ENCODE results near the gene CNOT11. TPM values are rescaled to one million over a fixed set of nuclear protein-coding genes. Genes with fewer than 3 reads are reported as not detected.

The CNOT11 gene
- total RNA-seq, 1 experiment from 2014 or later, result 54.0 TPM

DNA sequence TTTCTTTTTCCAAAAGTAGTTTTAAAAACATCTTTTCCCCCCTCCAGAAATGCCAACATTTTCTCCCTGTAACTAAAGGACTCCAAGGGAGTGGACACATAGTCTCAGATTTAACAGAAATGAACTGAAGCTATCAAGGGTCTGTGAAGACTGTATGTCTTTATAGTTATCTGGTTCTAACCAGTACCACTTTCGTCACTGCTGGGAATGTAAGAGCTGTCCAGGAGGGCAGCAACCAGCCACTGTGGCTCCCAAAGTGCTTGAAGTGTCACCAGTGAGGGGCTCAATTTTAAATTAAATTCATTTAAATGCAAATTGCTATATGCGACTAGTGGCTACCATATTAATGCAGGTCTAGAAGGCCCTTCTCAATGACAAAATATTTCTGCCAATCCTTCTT, 40.9 kb downstream of the CNOT11 start:
- no peaks in the 10 kb centered on the region for H3K27me3 Mint-ChIP-seq (ENCODE audit: low read depth)
- ATAC-seq, result no peak
- no peaks in the 10 kb centered on the region for H3K9me3 Mint-ChIP-seq
- peaks cover 30% of the 10 kb centered on the region for H3K36me3 Mint-ChIP-seq
- TF ChIP-seq ZNF671 (CRISPR knock-in tag; IDR thresholded peaks at IDR 0.05), result no peak
- TF ChIP-seq, protein P1, sequence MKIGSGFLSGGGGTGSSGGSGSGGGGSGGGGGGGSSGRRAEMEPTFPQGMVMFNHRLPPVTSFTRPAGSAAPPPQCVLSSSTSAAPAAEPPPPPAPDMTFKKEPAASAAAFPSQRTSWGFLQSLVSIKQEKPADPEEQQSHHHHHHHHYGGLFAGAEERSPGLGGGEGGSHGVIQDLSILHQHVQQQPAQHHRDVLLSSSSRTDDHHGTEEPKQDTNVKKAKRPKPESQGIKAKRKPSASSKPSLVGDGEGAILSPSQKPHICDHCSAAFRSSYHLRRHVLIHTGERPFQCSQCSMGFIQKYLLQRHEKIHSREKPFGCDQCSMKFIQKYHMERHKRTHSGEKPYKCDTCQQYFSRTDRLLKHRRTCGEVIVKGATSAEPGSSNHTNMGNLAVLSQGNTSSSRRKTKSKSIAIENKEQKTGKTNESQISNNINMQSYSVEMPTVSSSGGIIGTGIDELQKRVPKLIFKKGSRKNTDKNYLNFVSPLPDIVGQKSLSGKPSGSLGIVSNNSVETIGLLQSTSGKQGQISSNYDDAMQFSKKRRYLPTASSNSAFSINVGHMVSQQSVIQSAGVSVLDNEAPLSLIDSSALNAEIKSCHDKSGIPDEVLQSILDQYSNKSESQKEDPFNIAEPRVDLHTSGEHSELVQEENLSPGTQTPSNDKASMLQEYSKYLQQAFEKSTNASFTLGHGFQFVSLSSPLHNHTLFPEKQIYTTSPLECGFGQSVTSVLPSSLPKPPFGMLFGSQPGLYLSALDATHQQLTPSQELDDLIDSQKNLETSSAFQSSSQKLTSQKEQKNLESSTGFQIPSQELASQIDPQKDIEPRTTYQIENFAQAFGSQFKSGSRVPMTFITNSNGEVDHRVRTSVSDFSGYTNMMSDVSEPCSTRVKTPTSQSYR (CRISPR knock-in tag; IDR thresholded peaks at IDR 0.05), result no peak
- TF ChIP-seq, protein P2, sequence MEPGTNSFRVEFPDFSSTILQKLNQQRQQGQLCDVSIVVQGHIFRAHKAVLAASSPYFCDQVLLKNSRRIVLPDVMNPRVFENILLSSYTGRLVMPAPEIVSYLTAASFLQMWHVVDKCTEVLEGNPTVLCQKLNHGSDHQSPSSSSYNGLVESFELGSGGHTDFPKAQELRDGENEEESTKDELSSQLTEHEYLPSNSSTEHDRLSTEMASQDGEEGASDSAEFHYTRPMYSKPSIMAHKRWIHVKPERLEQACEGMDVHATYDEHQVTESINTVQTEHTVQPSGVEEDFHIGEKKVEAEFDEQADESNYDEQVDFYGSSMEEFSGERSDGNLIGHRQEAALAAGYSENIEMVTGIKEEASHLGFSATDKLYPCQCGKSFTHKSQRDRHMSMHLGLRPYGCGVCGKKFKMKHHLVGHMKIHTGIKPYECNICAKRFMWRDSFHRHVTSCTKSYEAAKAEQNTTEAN (CRISPR knock-in tag; IDR thresholded peaks at IDR 0.05), result no peak
- TF ChIP-seq ZNF121 (CRISPR knock-in tag; IDR thresholded peaks at IDR 0.05), result no peak
- TF ChIP-seq NFE2L1 (CRISPR knock-in tag; IDR thresholded peaks at IDR 0.05), result no peak
- no peak for TF ChIP-seq CREM (CRISPR knock-in tag; IDR thresholded peaks at IDR 0.05)
- TF ChIP-seq TEAD1 (CRISPR knock-in tag; IDR thresholded peaks at IDR 0.05), result no peak
- TF ChIP-seq, protein P3, sequence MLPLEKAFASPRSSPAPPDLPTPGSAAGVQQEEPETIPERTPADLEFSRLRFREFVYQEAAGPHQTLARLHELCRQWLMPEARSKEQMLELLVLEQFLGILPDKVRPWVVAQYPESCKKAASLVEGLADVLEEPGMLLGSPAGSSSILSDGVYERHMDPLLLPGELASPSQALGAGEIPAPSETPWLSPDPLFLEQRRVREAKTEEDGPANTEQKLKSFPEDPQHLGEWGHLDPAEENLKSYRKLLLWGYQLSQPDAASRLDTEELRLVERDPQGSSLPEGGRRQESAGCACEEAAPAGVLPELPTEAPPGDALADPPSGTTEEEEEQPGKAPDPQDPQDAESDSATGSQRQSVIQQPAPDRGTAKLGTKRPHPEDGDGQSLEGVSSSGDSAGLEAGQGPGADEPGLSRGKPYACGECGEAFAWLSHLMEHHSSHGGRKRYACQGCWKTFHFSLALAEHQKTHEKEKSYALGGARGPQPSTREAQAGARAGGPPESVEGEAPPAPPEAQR (CRISPR knock-in tag; IDR thresholded peaks at IDR 0.05), result no peak
- TF ChIP-seq, protein P4, sequence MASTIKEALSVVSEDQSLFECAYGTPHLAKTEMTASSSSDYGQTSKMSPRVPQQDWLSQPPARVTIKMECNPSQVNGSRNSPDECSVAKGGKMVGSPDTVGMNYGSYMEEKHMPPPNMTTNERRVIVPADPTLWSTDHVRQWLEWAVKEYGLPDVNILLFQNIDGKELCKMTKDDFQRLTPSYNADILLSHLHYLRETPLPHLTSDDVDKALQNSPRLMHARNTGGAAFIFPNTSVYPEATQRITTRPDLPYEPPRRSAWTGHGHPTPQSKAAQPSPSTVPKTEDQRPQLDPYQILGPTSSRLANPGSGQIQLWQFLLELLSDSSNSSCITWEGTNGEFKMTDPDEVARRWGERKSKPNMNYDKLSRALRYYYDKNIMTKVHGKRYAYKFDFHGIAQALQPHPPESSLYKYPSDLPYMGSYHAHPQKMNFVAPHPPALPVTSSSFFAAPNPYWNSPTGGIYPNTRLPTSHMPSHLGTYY (CRISPR knock-in tag; IDR thresholded peaks at IDR 0.05), result no peak
- TF ChIP-seq, protein P5, sequence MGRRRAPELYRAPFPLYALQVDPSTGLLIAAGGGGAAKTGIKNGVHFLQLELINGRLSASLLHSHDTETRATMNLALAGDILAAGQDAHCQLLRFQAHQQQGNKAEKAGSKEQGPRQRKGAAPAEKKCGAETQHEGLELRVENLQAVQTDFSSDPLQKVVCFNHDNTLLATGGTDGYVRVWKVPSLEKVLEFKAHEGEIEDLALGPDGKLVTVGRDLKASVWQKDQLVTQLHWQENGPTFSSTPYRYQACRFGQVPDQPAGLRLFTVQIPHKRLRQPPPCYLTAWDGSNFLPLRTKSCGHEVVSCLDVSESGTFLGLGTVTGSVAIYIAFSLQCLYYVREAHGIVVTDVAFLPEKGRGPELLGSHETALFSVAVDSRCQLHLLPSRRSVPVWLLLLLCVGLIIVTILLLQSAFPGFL (CRISPR knock-in tag; IDR thresholded peaks at IDR 0.05; ENCODE audit: borderline replicate concordance), result no peak
- TF ChIP-seq, protein P6, sequence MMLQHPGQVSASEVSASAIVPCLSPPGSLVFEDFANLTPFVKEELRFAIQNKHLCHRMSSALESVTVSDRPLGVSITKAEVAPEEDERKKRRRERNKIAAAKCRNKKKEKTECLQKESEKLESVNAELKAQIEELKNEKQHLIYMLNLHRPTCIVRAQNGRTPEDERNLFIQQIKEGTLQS (CRISPR knock-in tag; conservative IDR thresholded peaks at IDR 0.05), result no peak
- TF ChIP-seq KAT7 (CRISPR knock-in tag; IDR thresholded peaks at IDR 0.05; ENCODE audit: borderline replicate concordance), result no peak
- TF ChIP-seq, protein P7, sequence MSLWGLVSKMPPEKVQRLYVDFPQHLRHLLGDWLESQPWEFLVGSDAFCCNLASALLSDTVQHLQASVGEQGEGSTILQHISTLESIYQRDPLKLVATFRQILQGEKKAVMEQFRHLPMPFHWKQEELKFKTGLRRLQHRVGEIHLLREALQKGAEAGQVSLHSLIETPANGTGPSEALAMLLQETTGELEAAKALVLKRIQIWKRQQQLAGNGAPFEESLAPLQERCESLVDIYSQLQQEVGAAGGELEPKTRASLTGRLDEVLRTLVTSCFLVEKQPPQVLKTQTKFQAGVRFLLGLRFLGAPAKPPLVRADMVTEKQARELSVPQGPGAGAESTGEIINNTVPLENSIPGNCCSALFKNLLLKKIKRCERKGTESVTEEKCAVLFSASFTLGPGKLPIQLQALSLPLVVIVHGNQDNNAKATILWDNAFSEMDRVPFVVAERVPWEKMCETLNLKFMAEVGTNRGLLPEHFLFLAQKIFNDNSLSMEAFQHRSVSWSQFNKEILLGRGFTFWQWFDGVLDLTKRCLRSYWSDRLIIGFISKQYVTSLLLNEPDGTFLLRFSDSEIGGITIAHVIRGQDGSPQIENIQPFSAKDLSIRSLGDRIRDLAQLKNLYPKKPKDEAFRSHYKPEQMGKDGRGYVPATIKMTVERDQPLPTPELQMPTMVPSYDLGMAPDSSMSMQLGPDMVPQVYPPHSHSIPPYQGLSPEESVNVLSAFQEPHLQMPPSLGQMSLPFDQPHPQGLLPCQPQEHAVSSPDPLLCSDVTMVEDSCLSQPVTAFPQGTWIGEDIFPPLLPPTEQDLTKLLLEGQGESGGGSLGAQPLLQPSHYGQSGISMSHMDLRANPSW (CRISPR knock-in tag; conservative IDR thresholded peaks at IDR 0.05; ENCODE audit: low read depth), result no peak
- TF ChIP-seq, protein P8, sequence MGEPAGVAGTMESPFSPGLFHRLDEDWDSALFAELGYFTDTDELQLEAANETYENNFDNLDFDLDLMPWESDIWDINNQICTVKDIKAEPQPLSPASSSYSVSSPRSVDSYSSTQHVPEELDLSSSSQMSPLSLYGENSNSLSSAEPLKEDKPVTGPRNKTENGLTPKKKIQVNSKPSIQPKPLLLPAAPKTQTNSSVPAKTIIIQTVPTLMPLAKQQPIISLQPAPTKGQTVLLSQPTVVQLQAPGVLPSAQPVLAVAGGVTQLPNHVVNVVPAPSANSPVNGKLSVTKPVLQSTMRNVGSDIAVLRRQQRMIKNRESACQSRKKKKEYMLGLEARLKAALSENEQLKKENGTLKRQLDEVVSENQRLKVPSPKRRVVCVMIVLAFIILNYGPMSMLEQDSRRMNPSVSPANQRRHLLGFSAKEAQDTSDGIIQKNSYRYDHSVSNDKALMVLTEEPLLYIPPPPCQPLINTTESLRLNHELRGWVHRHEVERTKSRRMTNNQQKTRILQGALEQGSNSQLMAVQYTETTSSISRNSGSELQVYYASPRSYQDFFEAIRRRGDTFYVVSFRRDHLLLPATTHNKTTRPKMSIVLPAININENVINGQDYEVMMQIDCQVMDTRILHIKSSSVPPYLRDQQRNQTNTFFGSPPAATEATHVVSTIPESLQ (CRISPR knock-in tag; IDR thresholded peaks at IDR 0.05), result no peak
- TF ChIP-seq, protein P9, sequence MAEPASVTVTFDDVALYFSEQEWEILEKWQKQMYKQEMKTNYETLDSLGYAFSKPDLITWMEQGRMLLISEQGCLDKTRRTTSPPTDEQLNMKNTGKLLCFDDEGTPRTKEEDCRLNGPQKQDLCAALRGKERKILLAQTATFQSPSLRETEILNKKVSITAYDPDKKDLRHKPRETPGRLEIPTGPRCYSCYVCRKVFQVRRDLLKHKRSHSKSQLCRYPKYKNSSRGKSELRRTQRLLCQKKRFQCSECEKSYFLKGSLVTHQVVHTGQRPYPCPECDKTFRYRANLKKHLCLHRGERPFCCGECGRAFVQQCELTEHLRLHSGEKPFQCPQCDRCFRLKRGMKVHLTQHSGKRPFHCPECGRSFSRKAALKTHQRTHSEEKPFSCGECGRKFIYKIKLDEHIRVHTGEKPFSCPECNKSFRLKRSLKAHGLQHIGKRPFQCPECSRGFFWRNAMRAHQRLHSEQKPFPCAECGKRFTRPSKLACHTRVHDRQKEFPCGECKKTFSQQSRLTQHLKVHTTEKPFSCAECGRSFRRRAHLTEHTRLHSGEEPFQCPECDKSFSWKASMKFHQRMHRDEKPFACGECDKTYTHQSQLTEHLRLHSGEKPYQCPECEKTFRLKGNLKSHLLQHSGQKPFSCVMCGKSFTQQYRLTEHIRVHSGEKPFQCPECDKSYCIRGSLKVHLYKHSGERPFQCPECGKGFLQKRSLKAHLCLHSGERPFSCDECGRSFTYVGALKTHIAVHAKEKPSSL (CRISPR knock-in tag; conservative IDR thresholded peaks at IDR 0.05), result no peak
- no peak for TF ChIP-seq NFYB (CRISPR knock-in tag; conservative IDR thresholded peaks at IDR 0.05; ENCODE audit: low read depth)
- no peak for TF ChIP-seq SMAD3 (CRISPR knock-in tag; IDR thresholded peaks at IDR 0.05; ENCODE audit: borderline replicate concordance)
- no peak for TF ChIP-seq ZNF138 (CRISPR knock-in tag; conservative IDR thresholded peaks at IDR 0.05)
- H3K4me1 Mint-ChIP-seq, result peaks cover 5% of the 10 kb centered on the region; the same call in 1 of the 2 replicates
- ChIA-PET POLR2A (no interaction called here), CTCF (interaction anchor here (0.7 kb wide), 1 partner anchor 727 kb away, joined by 4 read pairs; no protein-coding TSS in a partner anchor)
- no peak overlapping the region for H3K4me3 Mint-ChIP-seq
- H3K27ac Mint-ChIP-seq, result no peak overlapping the region
- no peak for DNase-seq (ENCODE audit: low spot score)

All from WTC11 (cell line).